GM18498 (cell line): ENCODE results near the gene ELOF1.
"Not testable (repeated sequence)": the region's sequence is repeated elsewhere in the genome, so short reads cannot be mapped to it uniquely, and the experiment has no call there.

ENCODE experiments used
- ATAC-seq: cut with Tn5 transposase; IDR thresholded peaks from one replicate; pipeline ENCODE4 v1.9.1; 2021; ENCODE audit warnings: mild to moderate bottlenecking, moderate library complexity; ENCODE audit not compliant: unreplicated experiment

ELOF1 gene

DNA sequence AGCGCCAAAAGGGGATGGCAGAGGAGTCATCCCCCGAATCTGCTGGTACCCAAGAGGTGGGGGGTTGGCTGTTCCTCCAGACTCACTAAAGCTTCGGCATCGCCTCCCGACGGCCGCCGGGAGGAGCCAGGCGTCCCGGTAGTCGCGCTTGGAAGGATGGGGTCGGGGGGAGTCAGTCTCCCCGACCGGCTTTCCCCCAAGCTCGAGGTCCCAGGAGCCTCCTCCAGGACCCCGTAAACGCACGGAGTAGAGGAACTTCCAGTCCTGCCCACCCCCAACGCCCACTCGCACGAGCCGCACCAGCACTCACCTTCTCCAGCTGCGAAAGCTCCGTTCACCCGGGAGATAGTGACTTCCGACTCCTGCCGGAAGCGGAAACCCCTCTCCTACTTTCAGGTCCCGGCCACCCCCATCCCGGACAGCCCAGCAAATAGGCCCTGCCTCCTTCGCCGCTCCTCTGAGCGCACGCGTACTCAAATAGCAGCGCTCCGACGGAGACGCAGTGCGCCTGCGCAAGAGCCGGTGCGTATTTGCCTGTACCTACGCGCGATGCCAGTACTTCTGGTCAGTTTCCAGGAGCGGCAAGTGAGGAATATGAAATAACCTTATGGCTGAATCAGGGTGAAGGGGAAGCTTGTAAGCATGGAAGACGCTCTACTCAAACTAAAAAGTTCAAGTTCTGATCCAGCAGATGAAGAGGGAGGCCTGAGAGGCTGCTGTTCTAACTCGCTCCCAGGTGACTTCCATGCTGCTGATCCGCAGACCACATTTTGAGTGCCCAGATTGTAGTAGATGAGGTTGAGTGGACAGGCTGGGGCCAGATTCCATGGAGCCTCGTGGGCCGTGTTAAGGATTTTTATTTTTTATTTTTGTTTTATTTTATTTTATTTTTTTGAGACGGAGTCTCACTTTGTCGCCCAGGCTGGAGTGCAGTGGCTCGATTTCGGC, at the start of gene ELOF1:
TSS of gene ELOF1 (minus strand) at position 350 of the 948 bp plus-strand sequence. CDS start 4,883 bp downstream, outside the sequence.
- ATAC-seq: peak; percentile 81

DNA sequence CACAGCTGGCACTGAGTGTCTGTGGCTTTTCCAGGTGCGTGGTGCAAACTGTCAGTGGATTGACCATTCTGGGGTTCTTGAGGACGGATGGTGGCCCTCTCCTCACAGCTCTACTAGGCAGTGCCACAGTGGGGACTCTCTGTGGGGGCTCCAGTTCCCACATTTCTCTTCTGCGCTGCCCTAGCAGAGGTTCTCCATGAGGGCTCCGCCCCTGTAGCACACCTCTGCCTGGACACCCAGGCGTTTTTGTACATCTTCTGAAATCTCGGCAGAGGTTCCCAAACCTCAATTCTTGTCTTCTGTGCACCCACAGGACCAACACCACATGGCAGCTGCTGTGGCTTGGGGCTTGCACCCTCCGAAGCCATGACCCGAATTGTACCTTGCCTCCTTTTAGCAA, 47.5 kb upstream of the ELOF1 start:
- ATAC-seq: no peak

DNA sequence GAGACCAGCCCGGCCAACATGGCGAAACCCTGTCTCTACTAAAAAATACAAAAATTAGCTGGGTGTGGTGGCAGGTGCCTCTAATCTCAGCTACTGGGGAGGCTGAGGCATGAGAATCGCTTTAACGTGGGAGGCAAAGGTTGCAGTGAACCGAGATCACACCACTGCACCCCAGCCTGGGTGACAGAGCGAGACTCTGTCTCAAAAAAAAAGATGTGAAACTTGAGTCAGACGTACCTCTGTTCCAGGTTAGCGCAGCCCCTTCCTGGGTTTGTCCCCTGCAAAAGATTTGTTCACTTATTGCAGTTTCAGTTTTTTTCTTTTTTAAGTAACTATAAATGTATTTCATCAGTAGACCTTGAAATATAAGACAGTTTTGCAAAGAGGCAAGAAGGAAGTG, 40.7 kb upstream of the ELOF1 start:
- not testable (repeated sequence) for ATAC-seq

DNA sequence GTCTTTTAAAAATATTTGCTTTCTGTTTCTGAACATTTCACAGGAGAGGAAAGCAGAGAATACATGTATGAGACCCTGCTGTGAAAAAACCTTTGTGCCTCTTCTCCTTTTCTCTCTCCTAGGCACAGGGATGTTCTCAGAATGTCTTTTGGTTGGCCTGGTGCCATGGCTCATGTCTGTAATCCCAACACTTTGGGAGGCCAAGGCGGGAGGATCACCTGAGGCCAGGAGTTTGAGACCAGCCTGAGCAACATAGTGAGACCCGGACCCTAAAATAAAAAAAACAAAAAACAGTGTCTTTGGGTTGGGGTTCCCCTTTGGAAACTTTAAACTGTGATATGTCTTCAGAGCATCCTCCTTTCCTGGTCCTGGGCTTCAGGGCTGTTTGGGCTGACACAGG, 39.7 kb upstream of the ELOF1 start:
- ATAC-seq: no peak

DNA sequence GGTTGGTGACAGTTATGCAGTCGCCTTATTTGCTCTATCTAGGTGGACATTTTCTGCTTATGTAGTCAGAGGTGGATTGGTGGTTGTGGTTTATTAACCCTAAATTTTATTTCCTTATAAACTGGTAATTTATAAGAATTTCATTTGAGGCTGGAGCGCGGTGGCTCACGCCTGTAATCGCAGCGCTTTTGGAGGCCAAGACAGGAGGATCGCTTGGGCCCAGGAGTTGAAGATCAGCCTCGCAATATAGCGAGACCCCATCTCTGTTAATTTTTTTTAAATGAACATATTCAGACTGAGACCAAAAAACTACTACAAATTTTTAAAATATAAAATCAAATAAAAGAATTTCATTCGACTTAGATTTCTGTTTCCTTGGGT, 39.1 kb upstream of the ELOF1 start:
- ATAC-seq: no peak

DNA sequence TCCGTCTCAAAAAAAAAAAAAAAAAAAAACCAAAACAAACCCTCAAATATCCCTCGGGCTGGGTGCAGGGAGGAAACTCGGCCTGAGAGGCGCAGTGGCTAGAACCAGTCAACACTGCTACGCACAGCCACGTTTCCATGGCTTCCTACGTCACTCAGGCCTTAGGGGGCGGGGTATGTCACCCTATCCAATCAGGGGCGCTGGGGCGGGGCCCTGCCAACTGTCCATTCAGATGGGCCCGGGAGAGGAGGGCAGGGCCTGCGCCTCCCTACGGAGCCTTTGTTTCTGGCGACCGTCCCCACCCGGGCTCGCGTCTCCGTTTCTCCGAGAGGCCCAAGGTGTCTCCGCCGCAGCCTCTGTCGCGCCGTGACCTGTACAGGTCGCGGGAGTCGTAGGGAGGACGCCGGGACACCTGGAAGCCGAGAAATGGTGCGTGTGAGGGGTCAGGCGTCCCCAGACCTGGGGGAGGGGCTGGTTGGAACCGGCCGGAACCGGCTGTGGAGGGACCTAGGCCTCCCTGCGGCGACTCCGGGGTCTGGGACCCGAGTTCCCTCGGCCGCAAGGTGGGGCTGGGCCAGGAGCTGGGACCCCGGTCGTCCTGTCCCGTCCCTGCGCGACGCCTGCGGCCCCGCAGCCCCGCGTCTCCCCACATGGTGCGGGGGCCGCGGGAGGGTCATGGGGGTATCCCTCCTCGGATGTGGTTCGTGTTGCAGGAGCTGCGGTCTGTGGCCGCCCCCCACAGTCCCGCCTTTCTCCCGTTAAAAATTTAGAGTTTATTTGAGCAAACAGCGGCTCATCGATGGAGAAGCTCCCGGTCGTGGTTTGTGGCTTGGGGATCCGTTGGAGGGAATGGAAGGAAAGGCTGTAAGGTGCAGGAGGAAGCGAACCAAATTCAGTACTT, 38.4 kb upstream of the ELOF1 start, which contains the start of gene ZNF627:
TSS of gene ZNF627 (plus strand) at position 282 of the 901 bp plus-strand sequence. CDS start at position 427, 145 bp downstream.
- peak; percentile 98 for ATAC-seq

DNA sequence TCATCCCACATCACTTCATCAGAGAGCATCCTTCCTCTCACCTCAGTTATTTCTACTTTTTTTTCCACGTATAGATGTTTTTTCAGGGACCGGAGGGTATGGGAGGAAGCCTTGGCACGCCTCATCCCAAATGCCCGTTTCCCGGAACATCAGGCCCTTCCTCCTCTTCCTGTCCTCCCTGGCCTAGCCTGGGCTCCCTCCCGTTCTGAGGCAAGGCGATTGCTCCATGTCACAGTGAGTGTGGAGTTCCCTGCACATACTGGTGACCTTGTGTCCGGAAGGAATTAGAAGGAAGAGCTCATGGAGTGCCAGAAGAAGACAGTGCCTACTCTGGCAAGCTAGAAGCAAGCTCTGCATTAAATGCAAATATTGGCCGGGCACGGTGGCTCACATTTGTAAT, 37.1 kb upstream of the ELOF1 start:
- ATAC-seq: no peak

DNA sequence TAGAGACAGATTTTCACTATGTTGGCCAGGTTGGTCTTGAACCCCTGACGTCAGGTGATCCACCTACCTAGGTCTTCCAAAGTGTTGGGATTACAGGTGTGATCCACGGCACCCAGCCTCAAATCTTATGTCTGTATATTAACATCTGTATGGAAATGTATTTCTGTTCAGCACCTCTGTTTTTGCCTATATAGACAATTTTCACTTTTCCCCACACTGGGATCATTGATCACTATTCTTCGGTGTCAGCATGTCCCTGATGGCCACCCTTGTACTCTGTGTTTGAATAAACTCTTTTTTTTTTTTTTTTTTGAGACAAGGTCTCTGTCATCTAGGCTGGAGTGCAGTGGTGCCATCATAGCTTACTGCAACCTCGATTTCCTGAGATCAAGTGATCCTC, 35.1 kb upstream of the ELOF1 start:
- ATAC-seq: no peak

DNA sequence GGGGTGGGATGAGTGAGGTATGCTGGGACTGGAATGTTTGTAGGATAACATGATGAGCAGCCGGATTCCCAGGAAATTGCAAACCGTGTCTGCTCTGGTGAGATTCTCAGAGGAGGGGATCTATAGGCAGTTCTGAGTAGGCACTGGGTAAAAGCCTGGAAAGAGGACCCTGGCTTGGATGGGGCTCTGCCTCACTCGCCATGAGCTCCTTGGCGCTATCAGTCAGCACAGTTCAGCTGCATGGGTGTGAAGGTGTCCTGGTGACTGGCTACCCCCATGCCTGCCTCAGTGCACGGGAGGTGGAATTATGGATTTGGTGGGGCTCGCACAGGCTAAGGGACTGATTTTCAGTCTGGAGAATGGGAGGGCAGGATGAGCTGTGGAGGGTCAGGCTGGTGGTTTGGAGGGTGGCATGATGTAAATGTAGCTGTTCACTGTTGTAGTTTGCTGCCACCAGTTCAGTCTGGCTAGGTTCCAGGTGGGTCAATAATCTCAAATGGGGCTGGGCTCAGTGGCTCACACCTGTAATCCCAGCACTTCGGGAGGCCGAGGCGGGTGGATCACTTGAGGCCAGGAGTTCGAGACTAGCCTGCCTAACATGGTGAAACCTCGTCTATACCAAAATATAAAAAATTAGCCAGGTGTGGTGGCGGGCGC, 29.1 kb upstream of the ELOF1 start:
- ATAC-seq: no peak

DNA sequence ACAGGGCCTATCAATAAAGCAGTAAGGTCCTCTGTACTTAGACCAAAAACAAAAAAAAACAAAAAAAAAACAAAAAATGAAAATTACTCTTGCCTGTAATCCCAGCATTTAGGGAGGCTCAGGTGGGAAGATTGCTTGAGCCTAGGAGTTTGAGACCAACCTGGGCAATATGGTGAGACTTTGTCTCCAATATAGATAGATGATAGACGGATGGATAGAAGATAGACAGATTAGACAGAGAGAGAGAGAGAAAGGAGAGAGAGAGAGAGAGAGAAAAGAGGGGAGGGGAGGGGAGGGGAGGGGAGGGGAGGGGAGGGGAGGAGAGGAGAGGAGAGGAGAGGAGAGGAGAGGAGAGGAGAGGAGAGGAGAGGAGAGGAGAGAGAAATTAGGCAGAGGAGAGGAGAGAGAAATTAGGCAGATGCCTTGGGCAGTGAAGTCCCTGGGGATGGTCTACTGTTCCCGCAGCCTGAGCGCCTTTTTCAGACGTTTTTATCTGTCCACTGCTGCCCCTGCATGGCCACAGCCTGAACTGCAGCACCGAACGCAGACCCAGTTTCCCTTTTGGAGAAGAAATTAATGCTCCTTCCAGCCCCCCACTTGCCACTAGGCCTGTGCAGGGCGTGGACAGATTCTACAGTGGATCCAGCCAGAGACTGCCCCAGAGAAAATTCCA, 28.4 kb upstream of the ELOF1 start:
- ATAC-seq: no peak

DNA sequence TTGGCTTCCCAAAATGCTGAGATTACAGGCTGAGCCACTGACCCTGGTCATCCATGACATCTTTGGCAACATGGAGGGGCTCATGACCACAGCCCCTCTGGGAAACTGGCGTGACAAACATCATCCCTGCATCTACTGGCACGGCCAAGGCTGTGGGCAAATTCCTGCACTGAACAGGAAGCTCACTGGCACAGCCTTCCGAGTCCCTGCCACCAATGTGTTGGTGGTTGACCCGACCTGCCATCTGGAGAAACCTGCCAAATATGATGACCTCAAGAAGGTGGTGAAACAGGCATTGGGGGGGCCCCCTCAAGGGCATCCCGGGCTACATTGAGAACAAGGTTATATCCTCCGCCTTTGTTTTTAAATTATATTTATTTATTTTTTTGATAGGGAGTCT, 27.3 kb upstream of the ELOF1 start:
- no peak for ATAC-seq

DNA sequence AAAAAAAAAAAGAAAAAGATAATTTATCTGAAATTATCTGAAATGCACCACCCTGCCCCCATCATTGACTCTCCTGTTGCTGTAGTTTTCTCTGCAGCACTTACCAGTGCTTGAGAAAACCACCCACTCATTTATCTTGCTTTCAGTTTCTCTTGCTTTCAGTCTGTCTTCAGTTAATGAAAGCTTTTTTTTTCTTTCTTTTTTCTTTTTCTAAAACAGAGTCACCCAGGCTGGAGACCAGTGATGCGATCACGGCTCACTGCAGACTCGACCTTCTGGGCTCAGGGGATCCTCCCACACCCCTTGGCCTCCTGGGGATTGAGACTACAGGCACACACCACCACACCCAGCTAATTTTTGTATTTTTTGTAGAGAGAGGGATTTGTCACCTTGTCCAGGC, 22.7 kb upstream of the ELOF1 start:
- peak; percentile 70 for ATAC-seq

DNA sequence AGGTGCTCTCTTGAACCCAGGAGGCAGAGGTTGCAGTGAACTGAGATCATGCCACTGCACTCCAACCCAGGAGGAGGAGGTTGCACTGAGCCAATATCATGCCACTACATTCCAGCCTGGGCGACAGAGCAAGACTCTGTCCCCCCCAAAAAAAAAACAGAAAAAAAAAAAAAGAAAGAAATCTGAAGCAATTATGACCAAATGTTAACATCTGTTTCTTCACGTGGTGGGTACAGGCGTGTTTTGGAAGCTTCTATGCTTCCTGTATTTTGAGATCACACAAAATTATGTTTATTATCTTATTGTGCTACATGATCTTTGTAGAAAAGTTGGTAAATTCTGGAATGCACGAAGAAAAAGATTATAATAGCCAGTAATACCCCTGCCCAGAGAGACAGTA, 21.1 kb upstream of the ELOF1 start:
- ATAC-seq: no peak

DNA sequence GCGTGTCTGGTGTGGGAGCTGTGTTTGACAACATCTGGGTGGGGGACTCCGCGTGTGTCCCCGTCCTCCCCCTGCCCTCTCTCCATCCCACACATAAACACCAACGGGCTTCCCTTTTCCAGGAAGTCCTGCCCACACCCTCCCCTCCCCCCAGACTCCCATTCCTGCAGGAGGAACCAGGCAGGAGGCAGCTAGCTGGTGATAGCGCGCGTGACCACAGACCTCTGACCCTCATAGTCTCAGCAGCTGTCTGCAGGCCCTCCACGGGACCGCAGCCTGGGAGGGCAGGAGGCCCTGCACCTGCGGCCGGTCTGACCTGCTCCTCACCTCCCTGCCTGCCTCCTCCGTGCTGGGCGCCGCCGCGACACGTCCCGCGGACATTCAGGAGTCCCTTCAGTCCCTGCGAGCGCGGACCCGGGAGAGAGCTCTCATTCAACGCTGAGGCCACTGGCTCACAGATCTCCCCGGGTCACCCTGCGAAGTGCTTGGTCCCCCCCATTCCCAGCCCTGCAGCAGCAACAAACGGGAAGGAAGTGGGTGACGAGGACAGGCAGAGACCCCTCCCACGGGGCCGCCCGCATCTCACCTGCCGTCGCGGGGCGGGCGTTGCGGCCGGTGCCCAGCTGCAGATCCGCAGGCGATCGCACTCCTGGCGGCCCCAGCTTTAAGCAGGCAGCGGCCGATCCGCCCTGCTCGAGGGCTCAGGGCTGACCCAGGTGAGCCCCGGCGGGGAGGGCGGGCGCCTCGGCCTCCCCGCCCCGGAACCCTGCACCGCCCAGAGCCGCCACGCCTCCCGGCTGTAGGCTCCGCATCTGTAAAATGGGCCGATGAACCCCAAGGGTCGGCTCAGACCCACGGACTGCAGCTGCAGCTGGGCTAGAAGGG, 19.5 kb upstream of the ELOF1 start:
- ATAC-seq: no peak

DNA sequence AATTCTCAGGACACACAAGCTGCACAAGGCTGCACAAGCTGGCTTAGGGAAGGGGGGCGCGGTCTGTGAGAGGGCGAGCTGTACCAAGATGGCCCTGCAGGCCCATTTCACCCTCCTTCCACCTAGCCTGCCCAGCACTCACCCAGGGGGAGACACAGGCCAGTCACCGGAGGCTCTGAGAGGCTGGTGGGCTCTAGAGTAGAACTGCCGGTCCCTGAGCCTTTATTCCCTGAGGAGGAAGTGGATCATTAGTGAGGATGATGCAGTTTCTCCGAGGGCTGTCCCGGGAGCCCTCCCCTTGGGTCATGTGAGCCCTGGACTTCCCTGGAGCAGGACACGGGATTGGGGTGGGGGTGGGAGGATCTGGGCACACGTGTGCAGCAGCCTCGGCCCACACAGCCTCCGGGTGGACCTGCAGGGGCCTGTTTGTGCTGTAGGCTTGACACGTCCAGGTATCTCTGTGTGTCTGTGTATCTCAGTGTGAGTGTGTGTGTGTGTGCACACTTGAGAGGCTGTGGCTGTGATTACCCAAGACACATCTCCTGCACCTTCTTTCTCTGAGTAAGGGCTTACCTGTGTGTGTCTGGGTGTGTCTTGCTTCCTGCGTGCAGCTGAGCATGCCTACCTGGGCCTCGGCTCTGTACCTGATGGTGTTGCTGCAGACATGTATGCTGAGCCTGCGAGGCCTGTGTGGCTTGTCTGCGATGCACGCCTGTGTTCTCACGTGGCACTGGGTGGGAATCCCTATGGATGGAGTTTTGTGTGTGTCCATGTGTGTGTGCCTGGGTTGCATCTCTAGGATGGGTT, 18.6 kb upstream of the ELOF1 start, which contains the start of gene ACP5:
TSS of gene ACP5 (minus strand) at position 195 of the 807 bp plus-strand sequence. CDS start 328 bp downstream, outside the sequence.
- ATAC-seq: no peak

DNA sequence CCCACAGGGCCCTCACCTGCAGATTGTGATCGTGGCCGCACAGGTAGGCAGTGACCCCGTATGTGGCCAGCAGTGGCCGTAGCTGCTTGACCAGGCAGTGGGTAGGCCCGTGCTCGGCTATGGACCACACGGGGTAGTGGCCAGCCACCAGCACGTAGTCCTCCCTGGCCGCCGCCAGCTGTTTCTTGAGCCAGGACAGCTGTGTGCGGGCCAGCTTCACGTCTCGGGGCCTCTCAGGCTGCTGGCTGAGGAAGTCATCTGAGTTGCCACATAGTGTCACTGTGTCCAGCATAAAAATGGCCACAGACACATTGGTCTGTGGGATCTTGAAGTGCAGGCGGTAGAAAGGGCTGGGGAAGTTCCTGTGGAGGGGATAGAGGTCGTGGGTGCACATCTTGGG, 17.2 kb upstream of the ELOF1 start:
- no peak for ATAC-seq

DNA sequence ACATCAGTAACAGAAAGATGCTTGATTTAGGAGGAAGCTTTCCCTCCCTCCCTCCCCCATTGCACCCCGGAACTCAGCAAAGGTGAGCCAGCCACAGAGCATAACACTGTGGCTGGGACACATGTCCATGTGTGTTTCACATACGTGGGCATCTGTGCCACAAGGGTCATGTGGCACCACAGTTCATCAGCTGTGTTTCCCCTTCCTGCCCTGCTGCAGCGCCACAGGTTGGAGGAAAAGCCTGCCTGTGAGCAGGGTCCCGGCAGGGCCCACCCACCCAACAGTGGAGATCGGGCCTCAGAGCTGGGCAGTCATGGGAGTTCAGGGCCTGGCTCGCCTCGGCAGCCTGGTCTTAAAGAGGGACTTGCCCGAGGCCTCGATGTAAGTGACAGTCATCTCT, 15.7 kb upstream of the ELOF1 start:
- ATAC-seq: no peak

DNA sequence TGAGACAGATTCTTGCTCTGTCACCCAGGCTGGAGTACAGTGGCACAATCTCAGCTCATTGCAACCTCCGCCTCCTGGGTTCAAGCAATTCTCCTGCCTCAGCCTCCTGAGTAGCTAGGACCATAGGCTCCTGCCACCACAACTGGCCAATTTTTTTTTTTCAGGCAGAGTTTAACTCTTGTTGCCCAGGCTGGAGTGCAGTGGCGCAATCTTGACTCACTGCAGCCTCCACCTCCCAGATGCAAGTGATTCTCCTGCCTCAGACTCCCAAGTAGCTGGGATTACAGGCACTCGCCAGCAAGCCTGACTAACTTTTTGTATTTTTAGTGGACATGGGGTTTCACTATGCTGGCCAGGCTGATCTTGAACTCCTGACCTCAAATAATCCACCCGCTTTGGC, 14.7 kb upstream of the ELOF1 start:
- ATAC-seq: not testable (repeated sequence)

DNA sequence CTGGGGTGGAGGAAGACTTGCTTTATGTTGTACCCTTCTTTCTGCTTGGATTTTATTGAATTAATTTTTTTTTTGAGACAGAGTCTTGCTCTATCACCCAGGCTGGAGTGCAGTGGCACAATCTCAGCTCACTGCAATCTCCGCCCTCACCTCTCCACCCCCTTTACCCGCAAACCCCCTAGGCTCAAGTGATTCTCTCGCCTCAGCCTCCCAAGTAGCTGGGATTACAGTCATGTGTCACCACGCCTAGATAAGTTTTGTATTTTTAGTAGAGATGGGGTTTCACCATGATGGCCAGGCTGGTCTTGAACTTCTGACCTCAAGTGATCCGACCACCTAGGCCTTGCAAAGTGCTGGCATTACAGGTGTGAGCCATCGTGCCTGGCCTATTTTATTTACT, 14.3 kb upstream of the ELOF1 start:
- ATAC-seq: not testable (repeated sequence)
